H9 (cell line): ENCODE results near the gene ARNT2. TPM values are rescaled to one million over a fixed set of nuclear protein-coding genes. Genes with fewer than 3 reads are reported as not detected.
A peak's percentile ranks its signal among the peaks of the same experiment; 100 is the strongest.

Source experiments
- DNase-seq: peaks from one replicate; pipeline ENCODE4 v3.0.0-alpha.2; 2017
- H2AFZ ChIP-seq: one replicate; pipeline ENCODE4 v1.6.1; 2013; ENCODE audit warnings: mild to moderate bottlenecking, low read length, control low read depth, moderate library complexity
- H2AK5ac ChIP-seq: 2 replicates; pipeline ENCODE4 v1.6.1; 2013; ENCODE audit warnings: low read length, control low read depth, mixed read lengths; ENCODE audit not compliant: insufficient read length
- H2BK120ac ChIP-seq: one replicate; pipeline ENCODE4 v1.6.1; 2013; ENCODE audit warnings: low read depth, mild to moderate bottlenecking, low read length, control low read depth, inconsistent platforms; ENCODE audit not compliant: poor library complexity, severe bottlenecking
- H2BK12ac ChIP-seq: 2 replicates; pipeline ENCODE4 v1.6.1; 2013; ENCODE audit warnings: low read length, control low read depth, mixed read lengths, low read depth; ENCODE audit not compliant: insufficient read length
- H2BK15ac ChIP-seq: 2 replicates; pipeline ENCODE4 v1.6.1; 2013; ENCODE audit warnings: low read depth, low read length, control low read depth
- H2BK20ac ChIP-seq: one replicate; pipeline ENCODE4 v1.6.1; 2013; ENCODE audit warnings: low read depth, mild to moderate bottlenecking, low read length, control low read depth, inconsistent platforms; ENCODE audit not compliant: poor library complexity, severe bottlenecking
- H2BK5ac ChIP-seq: 2 replicates; pipeline ENCODE4 v1.6.1; 2013; ENCODE audit warnings: low read length, control low read depth, mixed read lengths; ENCODE audit not compliant: insufficient read length
- H3K14ac ChIP-seq: 2 replicates; pipeline ENCODE4 v1.6.1; 2013; ENCODE audit warnings: low read length, control low read depth; ENCODE audit not compliant: insufficient read depth
- H3K18ac ChIP-seq: 2 replicates; pipeline ENCODE4 v1.6.1; 2013; ENCODE audit warnings: low read depth, mild to moderate bottlenecking, mixed read lengths, low read length, control low read depth; ENCODE audit not compliant: insufficient read length
- H3K23ac ChIP-seq: 2 replicates; pipeline ENCODE4 v1.6.1; 2013; ENCODE audit warnings: low read length, control low read depth, mixed read lengths, low read depth; ENCODE audit not compliant: insufficient read length
- H3K23me2 ChIP-seq: 2 replicates; pipeline ENCODE4 v1.6.1; 2013; ENCODE audit warnings: low read depth, mild to moderate bottlenecking, mixed read lengths, low read length, control low read depth; ENCODE audit not compliant: insufficient read length, poor library complexity, severe bottlenecking
- H3K27ac ChIP-seq: 2 replicates; pipeline ENCODE4 v1.5.1; 2013; ENCODE audit warnings: low read length, control low read depth, mixed read lengths, low read depth; ENCODE audit not compliant: insufficient read length
- H3K27me3 ChIP-seq: 2 replicates; pipeline ENCODE4 v1.6.1; 2013; ENCODE audit warnings: low read length, control low read depth, inconsistent platforms; ENCODE audit not compliant: insufficient read depth
- H3K4ac ChIP-seq: 2 replicates; pipeline ENCODE4 v1.6.1; 2013; ENCODE audit warnings: low read depth, mild to moderate bottlenecking, control low read depth, inconsistent platforms, low read length, moderate library complexity
- H3K4me1 ChIP-seq: 2 replicates; pipeline ENCODE4 v1.6.1; 2013; ENCODE audit warnings: low read length, control low read depth, inconsistent platforms; ENCODE audit not compliant: insufficient read depth
- H3K4me2 ChIP-seq: 2 replicates; pipeline ENCODE4 v1.6.1; 2013; ENCODE audit warnings: low read length, control low read depth, mixed read lengths; ENCODE audit not compliant: insufficient read length, insufficient read depth
- H3K56ac ChIP-seq: 2 replicates; pipeline ENCODE4 v1.6.1; 2013; ENCODE audit warnings: low read depth, mild to moderate bottlenecking, mixed read lengths, low read length, control low read depth; ENCODE audit not compliant: insufficient read length
- H3K79me1 ChIP-seq: 2 replicates; pipeline ENCODE4 v1.6.1; 2013; ENCODE audit warnings: low read depth, mild to moderate bottlenecking, moderate library complexity, low read length, control low read depth, inconsistent platforms; ENCODE audit not compliant: insufficient read depth, poor library complexity, severe bottlenecking
- H3K79me2 ChIP-seq: 2 replicates; pipeline ENCODE4 v1.6.1; 2013; ENCODE audit warnings: low read length, control low read depth, inconsistent platforms; ENCODE audit not compliant: insufficient read depth
- H3K9ac ChIP-seq: 2 replicates; pipeline ENCODE4 v1.6.1; 2013; ENCODE audit warnings: low read length, control low read depth, mixed read lengths; ENCODE audit not compliant: insufficient read length; ENCODE audit errors: extremely low read depth
- H3K9me3 ChIP-seq: one replicate; pipeline ENCODE4 v1.6.1; 2013; ENCODE audit warnings: low read depth, low read length, inconsistent platforms; ENCODE audit not compliant: control insufficient read depth
- H3T11ph ChIP-seq: one replicate; pipeline ENCODE4 v1.6.1; 2013; ENCODE audit warnings: mild to moderate bottlenecking, low read length, control low read depth, inconsistent platforms
- H4K20me1 ChIP-seq: one replicate; pipeline ENCODE4 v1.6.1; 2013; ENCODE audit not compliant: control insufficient read depth, insufficient read length, insufficient read depth
- H4K5ac ChIP-seq: 2 replicates; pipeline ENCODE4 v1.6.1; 2013; ENCODE audit warnings: low read depth, mild to moderate bottlenecking, mixed read lengths, low read length, control low read depth; ENCODE audit not compliant: insufficient read length
- H4K8ac ChIP-seq: replicated peaks from 2 replicates; pipeline ENCODE4 v1.6.1; 2013; ENCODE audit warnings: low read length, control low read depth, mixed read lengths, low read depth; ENCODE audit not compliant: insufficient read length
- H4K91ac ChIP-seq: 2 replicates; pipeline ENCODE4 v1.6.1; 2013; ENCODE audit warnings: low read depth, mild to moderate bottlenecking, moderate library complexity, mixed read lengths, low read length, control low read depth; ENCODE audit not compliant: insufficient read length
- H3K27ac Mint-ChIP-seq, 3 experiments: 2 replicates in 2 of 3; 3 replicates in 1 of 3; pipeline ENCODE4 v1.8.0; 2020 to 2021; ENCODE audit warnings: mixed read lengths in 3 of 3, mild to moderate bottlenecking in 1 of 3, moderate library complexity in 1 of 3
- H3K27me3 Mint-ChIP-seq: 2 replicates; pipeline ENCODE4 v1.8.0; 2021; ENCODE audit warnings: low read depth, mild to moderate bottlenecking, moderate library complexity, mixed read lengths
- H3K36me3 Mint-ChIP-seq, 3 experiments: 2 replicates in 2 of 3; 3 replicates in 1 of 3; pipeline ENCODE4 v1.8.0; 2020 to 2021; ENCODE audit warnings: low read depth in 3 of 3, mixed read lengths in 3 of 3; ENCODE audit not compliant: insufficient read depth in 1 of 3
- H3K4me1 Mint-ChIP-seq, 2 experiments: 2 replicates each; pipeline ENCODE4 v1.8.0; 2020; ENCODE audit warnings: mixed read lengths in 2 of 2
- H3K4me3 Mint-ChIP-seq, 2 experiments: 2 replicates in 1 of 2; 3 replicates in 1 of 2; pipeline ENCODE4 v1.8.0; 2020 to 2021; ENCODE audit warnings: mild to moderate bottlenecking in 2 of 2, mixed read lengths in 2 of 2, moderate library complexity in 1 of 2
- H3K9me3 Mint-ChIP-seq, 2 experiments: 2 replicates in 1 of 2; 3 replicates in 1 of 2; pipeline ENCODE4 v1.8.0; 2020; ENCODE audit warnings: mild to moderate bottlenecking in 2 of 2, mixed read lengths in 2 of 2, moderate library complexity in 1 of 2
- CTCF ChIP-seq: fragments of 200-600 bp; sonication (generic); conservative IDR thresholded peaks from 3 replicates; pipeline ENCODE4 v1.8.0; 2021; ENCODE audit warnings: antibody characterized with exemption, mild to moderate bottlenecking
- WGBS: extraction: QIAGEN DNeasy Blood & Tissue Kit; methylation state at CpG from one replicate; pipeline ENCODE4 v1.1.7; 2013; ENCODE audit warnings: missing lambda C conversion rate, low lambda C conversion rate, mixed read lengths; ENCODE audit not compliant: insufficient read length; ENCODE audit errors: extremely low coverage; 5-methylcytosine and 5-hydroxymethylcytosine counted together
- total RNA-seq: library from RNA; stranded (reverse); gene quantifications from 2 replicates; pipeline ENCODE4 v1.2.1, GENCODE V29; 2021

ARNT2 gene
- total RNA-seq, 1 experiment from 2014 or later = 10.5 TPM

- no peak overlapping the region for H2BK12ac ChIP-seq
- no peaks in the 10 kb centered on the region for H4K20me1 ChIP-seq
- no peak overlapping the region for H2AFZ ChIP-seq
- H3K27me3 ChIP-seq = 0 out of 2 replicates have a peak, but pooled peaks cover 2% of the 10 kb centered on the region
- no peak overlapping the region for H4K8ac ChIP-seq
- H3K4me2 ChIP-seq = no peak overlapping the region
- no peak overlapping the region for H3T11ph ChIP-seq
- H3K36me3 Mint-ChIP-seq = no peaks in the 10 kb centered on the region
- no peaks in the 10 kb centered on the region for H3K4me1 ChIP-seq
- H2BK15ac ChIP-seq = no peak overlapping the region
- H2BK20ac ChIP-seq = no peak overlapping the region
- no peak overlapping the region for H3K4me3 Mint-ChIP-seq
- H3K9ac ChIP-seq = no peak overlapping the region
- H3K79me1 ChIP-seq = no peaks in the 10 kb centered on the region
- H3K4ac ChIP-seq = no peak overlapping the region
- peak overlapping the region; percentile 31 for H4K5ac ChIP-seq
- H2BK5ac ChIP-seq = no peak overlapping the region
- no peak overlapping the region for H3K27ac Mint-ChIP-seq
- no peaks in the 10 kb centered on the region for H3K23me2 ChIP-seq
- peaks cover 3% of the 10 kb centered on the region in 2 experiments for H3K4me1 Mint-ChIP-seq
- no peak overlapping the region for H3K27ac ChIP-seq
- no peak for DNase-seq
- no peak for TF ChIP-seq CTCF
- no peaks in the 10 kb centered on the region for H3K27me3 Mint-ChIP-seq
- H2BK120ac ChIP-seq = no peak overlapping the region
- H3K14ac ChIP-seq = no peak overlapping the region; the same call in 1 of the 2 replicates
- no peak overlapping the region for H3K23ac ChIP-seq
- H3K9me3 ChIP-seq = no peaks in the 10 kb centered on the region
- WGBS = 100% methylated on average over 3 of the region's 13 CpGs
- H3K18ac ChIP-seq = no peak overlapping the region
- no peak overlapping the region for H3K56ac ChIP-seq
- H3K9me3 Mint-ChIP-seq = no peaks in the 10 kb centered on the region
- H3K79me2 ChIP-seq = no peaks in the 10 kb centered on the region
- H4K91ac ChIP-seq = no peak overlapping the region
- H2AK5ac ChIP-seq = no peak overlapping the region
Measured at GRCh38 chr15:80445300-80446041, 41.3 kb downstream of the ARNT2 start.
